Keratinocyte (primary cell): ENCODE results near the gene MSI2. TPM values are rescaled to one million over a fixed set of nuclear protein-coding genes. Genes with fewer than 3 reads are reported as not detected.

Experiments used
- DNase-seq: peaks from one replicate; pipeline ENCODE4 v3.0.0-alpha.2; 2011; ENCODE audit warnings: low read depth, missing footprints, low spot score
- FAIRE-seq: peaks from 2 replicates; lab custom pipeline; 2011; peaks lifted over from hg19 to GRCh38; lab: Jason Lieb, UNC
- H2AFZ ChIP-seq: 2 replicates; pipeline ENCODE4 v1.6.0; 2012; ENCODE audit warnings: low read length, control low read depth, inconsistent platforms; ENCODE audit not compliant: control insufficient read depth
- H3K27ac ChIP-seq: 2 replicates; pipeline ENCODE4 v1.5.1; 2011; ENCODE audit warnings: low read length; ENCODE audit not compliant: control insufficient read depth, insufficient read depth
- H3K27me3 ChIP-seq: 3 replicates; pipeline ENCODE4 v1.6.0; 2011; ENCODE audit warnings: low read length; ENCODE audit not compliant: control insufficient read depth, insufficient read depth; ENCODE audit errors: extremely low read depth
- H3K36me3 ChIP-seq, 2 experiments: 2 replicates in 1 of 2; 3 replicates in 1 of 2; pipeline ENCODE4 v1.5.1; 2011; ENCODE audit warnings: low read length in 2 of 2, mild to moderate bottlenecking in 1 of 2; ENCODE audit not compliant: control insufficient read depth in 2 of 2, insufficient read depth in 2 of 2; ENCODE audit errors: extremely low read depth in 1 of 2
- H3K4me1 ChIP-seq: 3 replicates; pipeline ENCODE4 v1.5.1; 2011; ENCODE audit warnings: low read length; ENCODE audit not compliant: control insufficient read depth, insufficient read depth; ENCODE audit errors: extremely low read depth
- H3K4me2 ChIP-seq: 3 replicates; pipeline ENCODE4 v1.6.0; 2011; ENCODE audit warnings: low read depth, low read length; ENCODE audit not compliant: control insufficient read depth, insufficient read depth; ENCODE audit errors: extremely low read depth
- H3K4me3 ChIP-seq, 3 experiments: fragments of 200-600 bp in 1 of 3; sonication (generic) in 1 of 3; 2 replicates in 2 of 3; 3 replicates in 1 of 3; pipeline ENCODE4 v1.5.1; 2011 to 2016; ENCODE audit warnings: low read length in 3 of 3, mild to moderate bottlenecking in 3 of 3, control low read depth in 2 of 3, inconsistent platforms in 1 of 3, low read depth in 1 of 3, mixed read lengths in 1 of 3, mixed run types in 1 of 3, moderate library complexity in 1 of 3; ENCODE audit not compliant: control insufficient read depth in 2 of 3, insufficient read depth in 2 of 3; ENCODE audit errors: extremely low read depth in 1 of 3
- H3K79me2 ChIP-seq: 2 replicates; pipeline ENCODE4 v1.6.0; 2012; ENCODE audit warnings: low read length; ENCODE audit not compliant: control insufficient read depth, insufficient read depth
- H3K9ac ChIP-seq: 3 replicates; pipeline ENCODE4 v1.6.0; 2011; ENCODE audit warnings: low read length; ENCODE audit not compliant: control insufficient read depth, insufficient read depth; ENCODE audit errors: extremely low read depth
- H3K9me1 ChIP-seq: 3 replicates; pipeline ENCODE4 v1.6.0; 2011; ENCODE audit warnings: low read length; ENCODE audit not compliant: control insufficient read depth, insufficient read depth; ENCODE audit errors: extremely low read depth
- H3K9me3 ChIP-seq: 2 replicates; pipeline ENCODE4 v1.5.1; 2012; ENCODE audit warnings: low read depth, low read length; ENCODE audit not compliant: control insufficient read depth
- H4K20me1 ChIP-seq: 3 replicates; pipeline ENCODE4 v1.6.0; 2011; ENCODE audit warnings: low read length; ENCODE audit not compliant: control insufficient read depth, insufficient read depth; ENCODE audit errors: extremely low read depth
- CTCF ChIP-seq, 3 experiments: IDR thresholded peaks in 1 of 3; conservative IDR thresholded peaks in 1 of 3; optimal IDR thresholded peaks in 1 of 3; 2 replicates in 2 of 3; 3 replicates in 1 of 3; pipeline versions ENCODE3 to v1.5.1; 2011; ENCODE audit warnings: low read length in 3 of 3, mild to moderate bottlenecking in 3 of 3, moderate library complexity in 2 of 3, control low read depth in 1 of 3, inconsistent platforms in 1 of 3; ENCODE audit not compliant: insufficient read depth in 2 of 3; ENCODE audit errors: extremely low read depth in 1 of 3
- EZH2 ChIP-seq: IDR thresholded peaks from one replicate; pipeline ENCODE4 v1.6.1; 2012; ENCODE audit warnings: inconsistent platforms, mild to moderate bottlenecking, low read length, moderate library complexity
- dilution Hi-C: fragments of 300-500 bp; cut with MboI; formaldehyde crosslinking; loops from one replicate; pipeline ENCODE4 v1.7.0; 2020; ENCODE audit warnings: low sequenced_read_pairs; ENCODE audit not compliant: extremely low pct_ligation_motif_present
- polyA plus RNA-seq, 5 experiments: library from polyadenylated mRNA; depleted of rRNA in 3 of 5; stranded (reverse) in 3 of 5; stranded (forward) in 1 of 5; unstranded in 1 of 5; fragments of >200 nt; gene quantifications; 1 replicate in 1 of 5; 2 replicates in 3 of 5; 3 replicates in 1 of 5; pipeline versions ENCODE4 v1.2.1 to v1.2.3, GENCODE V29; 2011 to 2012; ENCODE audit warnings: missing spikeins in 2 of 5, low read depth in 1 of 5, low replicate concordance in 1 of 5

The MSI2 gene
- polyA plus RNA-seq, 1 donor (not counting 4 experiments of a cell fraction or from before 2014, with no cell fraction given) = 22.3 TPM

GRCh38 chr17:57574040-57574513 lies 317.8 kb downstream of the MSI2 start:
- Histone ChIP-seq H3K4me2 (no peak overlapping the region), H3K9ac (no peak overlapping the region), H3K4me1 (no peaks in the 10 kb centered on the region), H3K27ac (no peak overlapping the region), H3K9me1 (no peaks in the 10 kb centered on the region), H3K4me3 (no peak overlapping the region), H3K36me3 (no peaks in the 10 kb centered on the region), H2AFZ (no peak overlapping the region), H3K9me3 (no peaks in the 10 kb centered on the region), H3K27me3 (no peaks in the 10 kb centered on the region), H4K20me1 (no peaks in the 10 kb centered on the region), H3K79me2 (no peaks in the 10 kb centered on the region)
- FAIRE-seq (no peak), DNase-seq (no peak)
- dilution Hi-C loops = no loop called here
- TF ChIP-seq EZH2 (no peak), CTCF (optimal IDR thresholded peaks at IDR 0.05 in 1 of 3, IDR thresholded peaks at IDR 0.05 in 1 of 3, conservative IDR thresholded peaks at IDR 0.05 in 1 of 3; ENCODE audit: extremely low read depth in 1 of 3, insufficient read depth in 2 of 3, low read length in 3 of 3) (no peak)

- DNase-seq = no peak
- no peak overlapping the region for H3K4me2 ChIP-seq
- no peak overlapping the region for H3K9ac ChIP-seq
- no peak overlapping the region for H3K27ac ChIP-seq
- no peak for FAIRE-seq
- TF ChIP-seq EZH2 (no peak), CTCF (optimal IDR thresholded peaks at IDR 0.05 in 1 of 3, IDR thresholded peaks at IDR 0.05 in 1 of 3, conservative IDR thresholded peaks at IDR 0.05 in 1 of 3; ENCODE audit: extremely low read depth in 1 of 3, insufficient read depth in 2 of 3, low read length in 3 of 3) (no peak)
- no peaks in the 10 kb centered on the region for H3K79me2 ChIP-seq
- no peaks in the 10 kb centered on the region for H3K9me1 ChIP-seq
- dilution Hi-C loops = no loop called here
- H2AFZ ChIP-seq = no peak overlapping the region
- H3K27me3 ChIP-seq = no peaks in the 10 kb centered on the region
- no peaks in the 10 kb centered on the region for H3K9me3 ChIP-seq
- no peak overlapping the region for H3K4me3 ChIP-seq
- no peaks in the 10 kb centered on the region for H3K36me3 ChIP-seq
- H4K20me1 ChIP-seq = no peaks in the 10 kb centered on the region
- H3K4me1 ChIP-seq = no peaks in the 10 kb centered on the region
Observed at GRCh38 chr17:57576744-57577143, 320.4 kb downstream of the MSI2 start.
